C4-2B (cell line): ENCODE data around the gene MND1.
"Not testable (repeated sequence)": the region's sequence is repeated elsewhere in the genome, so short reads cannot be mapped to it uniquely, and the experiment has no call there.

Experiments
- H3K27ac ChIP-seq: fragments of 450-650 bp; 2 replicates; pipeline ENCODE4 v1.5.1; 2017
- ZFX ChIP-seq: fragments of 450-650 bp; IDR thresholded peaks from 2 replicates; pipeline ENCODE4 v1.6.1; 2017
- TF ChIP-seq, protein P1 (sequence below): fragments of 450-650 bp; conservative IDR thresholded peaks from 2 replicates; pipeline ENCODE4 v1.5.1; 2017; ENCODE audit warnings: mild to moderate bottlenecking

The MND1 gene

DNA sequence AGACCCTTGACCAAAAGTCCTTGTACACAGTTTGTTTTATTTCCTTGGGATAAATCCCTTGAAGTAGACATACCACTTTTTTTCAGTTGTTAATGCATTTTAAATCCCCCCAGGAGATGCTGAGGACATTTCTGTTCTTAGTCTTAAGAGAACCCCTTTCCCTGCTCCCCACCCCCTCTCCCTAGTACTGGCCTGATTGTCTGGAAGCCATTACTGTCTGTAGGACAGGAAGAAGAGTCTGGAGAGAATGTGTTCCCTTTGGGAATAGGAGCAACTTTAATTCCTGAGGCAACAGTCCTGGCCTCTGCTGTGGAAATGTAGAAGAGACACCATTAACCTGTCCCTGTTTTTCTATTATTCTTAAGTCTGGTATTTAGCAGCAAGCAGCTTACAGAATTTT lies 69.4 kb downstream of the MND1 start:
- TF ChIP-seq ZFX = no peak
- TF ChIP-seq, protein P1, sequence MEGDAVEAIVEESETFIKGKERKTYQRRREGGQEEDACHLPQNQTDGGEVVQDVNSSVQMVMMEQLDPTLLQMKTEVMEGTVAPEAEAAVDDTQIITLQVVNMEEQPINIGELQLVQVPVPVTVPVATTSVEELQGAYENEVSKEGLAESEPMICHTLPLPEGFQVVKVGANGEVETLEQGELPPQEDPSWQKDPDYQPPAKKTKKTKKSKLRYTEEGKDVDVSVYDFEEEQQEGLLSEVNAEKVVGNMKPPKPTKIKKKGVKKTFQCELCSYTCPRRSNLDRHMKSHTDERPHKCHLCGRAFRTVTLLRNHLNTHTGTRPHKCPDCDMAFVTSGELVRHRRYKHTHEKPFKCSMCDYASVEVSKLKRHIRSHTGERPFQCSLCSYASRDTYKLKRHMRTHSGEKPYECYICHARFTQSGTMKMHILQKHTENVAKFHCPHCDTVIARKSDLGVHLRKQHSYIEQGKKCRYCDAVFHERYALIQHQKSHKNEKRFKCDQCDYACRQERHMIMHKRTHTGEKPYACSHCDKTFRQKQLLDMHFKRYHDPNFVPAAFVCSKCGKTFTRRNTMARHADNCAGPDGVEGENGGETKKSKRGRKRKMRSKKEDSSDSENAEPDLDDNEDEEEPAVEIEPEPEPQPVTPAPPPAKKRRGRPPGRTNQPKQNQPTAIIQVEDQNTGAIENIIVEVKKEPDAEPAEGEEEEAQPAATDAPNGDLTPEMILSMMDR = no peak
- no peak overlapping the region for H3K27ac ChIP-seq

DNA sequence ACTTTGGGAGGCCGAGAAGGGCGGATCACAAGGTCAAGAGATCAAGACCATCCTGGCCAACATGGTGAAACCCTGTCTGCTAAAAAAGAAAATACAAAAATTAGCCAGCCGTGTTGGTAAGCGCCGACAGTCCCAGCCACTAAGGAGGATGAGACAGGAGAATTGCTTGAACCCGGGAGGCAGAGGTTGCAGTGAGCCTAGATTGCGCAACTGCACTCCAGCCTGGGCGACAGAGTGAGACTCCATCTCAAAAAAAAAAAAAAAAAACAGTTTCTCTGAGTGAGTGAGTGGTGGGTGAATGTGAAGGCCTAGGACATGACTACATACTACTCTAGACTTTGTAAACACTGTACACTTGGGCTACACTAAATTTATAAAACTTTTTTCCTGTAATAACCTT lies 72.0 kb downstream of the MND1 start:
- not testable (repeated sequence) for H3K27ac ChIP-seq

DNA sequence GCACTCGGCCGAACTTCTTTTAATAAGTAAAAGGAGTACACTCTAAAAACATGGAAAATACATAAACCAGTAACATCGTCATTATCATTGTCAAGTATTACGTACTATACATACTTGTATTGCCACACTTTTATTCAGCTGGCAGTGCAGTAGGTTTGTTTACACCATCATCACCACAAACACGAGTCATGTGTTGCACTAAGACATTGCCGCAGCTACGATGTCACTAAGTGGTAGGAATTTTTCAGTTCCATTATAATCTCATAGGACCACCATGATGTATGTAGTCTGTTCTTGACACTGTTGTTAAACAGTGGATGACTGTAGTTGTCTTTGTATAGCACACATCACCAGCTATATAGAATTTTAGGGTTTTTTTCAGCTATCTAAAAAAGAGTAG lies 73.6 kb downstream of the MND1 start:
- H3K27ac ChIP-seq = no peak overlapping the region
- no peak for TF ChIP-seq ZFX
- TF ChIP-seq, protein P1 = no peak

DNA sequence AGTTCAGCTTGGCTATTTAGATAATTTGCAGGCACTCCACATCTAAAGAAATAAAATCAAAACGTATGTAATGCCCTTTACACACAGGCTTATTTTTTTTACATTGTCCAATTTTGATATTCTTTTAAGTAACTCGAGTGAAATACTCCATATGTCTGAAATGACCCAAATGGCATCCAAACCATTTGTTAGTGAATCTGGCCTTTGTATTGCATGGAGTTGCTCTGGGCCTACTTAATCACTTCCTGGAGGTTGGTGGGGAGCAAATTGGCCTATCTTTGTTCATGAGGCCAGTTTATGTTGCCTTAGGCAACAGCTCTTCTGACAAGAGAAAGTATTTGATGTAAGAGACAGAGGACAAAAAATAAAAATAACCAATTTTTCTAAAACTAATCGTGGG lies 74.1 kb downstream of the MND1 start:
- no peak overlapping the region for H3K27ac ChIP-seq
- TF ChIP-seq, protein P1 = no peak
- TF ChIP-seq ZFX = no peak

DNA sequence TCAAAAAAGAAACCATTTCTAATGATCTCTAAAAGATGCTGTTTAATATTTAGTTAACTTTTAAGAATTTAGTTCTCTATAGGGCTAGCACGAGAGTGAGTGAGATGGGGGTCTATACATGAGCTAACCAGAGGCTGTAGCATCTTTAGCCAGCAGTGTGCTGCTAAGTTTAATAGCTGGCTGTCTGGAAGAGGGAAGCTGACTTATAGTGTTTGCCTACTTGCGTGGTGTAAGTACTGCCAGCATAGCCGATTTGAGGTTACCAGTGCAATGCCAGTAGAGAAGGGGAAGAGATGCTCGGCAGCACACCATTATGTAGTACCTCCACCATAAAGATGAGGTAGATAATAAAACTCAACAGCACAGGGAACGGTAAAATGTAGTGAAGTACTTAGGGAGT lies 74.5 kb downstream of the MND1 start:
- no peak overlapping the region for H3K27ac ChIP-seq
- no peak for TF ChIP-seq ZFX
- TF ChIP-seq, protein P1 = no peak

DNA sequence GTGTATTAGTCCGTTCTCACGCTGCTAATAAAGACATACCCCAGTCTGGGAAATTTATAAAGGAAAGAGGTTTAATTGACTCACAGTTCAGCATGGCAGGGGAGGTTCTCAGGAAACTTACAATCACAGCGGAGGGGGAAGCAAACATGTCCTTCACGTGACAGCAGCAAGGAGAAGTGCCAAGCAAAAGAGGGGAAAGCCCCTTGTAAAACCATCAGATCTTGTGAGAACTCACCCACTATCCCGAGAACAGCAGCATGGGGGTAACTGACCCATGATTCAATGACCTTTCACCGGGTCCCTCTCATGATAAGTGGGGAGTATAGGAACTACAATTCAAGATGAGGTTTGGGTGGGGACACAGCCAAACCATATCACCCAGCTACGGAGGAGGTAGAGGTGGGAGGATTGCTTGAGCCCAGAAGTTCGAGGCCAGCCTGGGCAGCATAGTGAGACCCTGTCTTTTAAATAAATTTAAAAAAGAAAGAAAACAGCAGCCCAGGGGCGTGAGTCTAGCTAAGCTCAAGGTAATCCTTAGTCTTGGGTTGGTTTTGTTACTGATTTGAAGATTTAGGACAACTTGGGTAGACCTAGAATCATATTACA lies 75.3 kb downstream of the MND1 start:
- TF ChIP-seq, protein P1 = no peak
- H3K27ac ChIP-seq = no peak overlapping the region

DNA sequence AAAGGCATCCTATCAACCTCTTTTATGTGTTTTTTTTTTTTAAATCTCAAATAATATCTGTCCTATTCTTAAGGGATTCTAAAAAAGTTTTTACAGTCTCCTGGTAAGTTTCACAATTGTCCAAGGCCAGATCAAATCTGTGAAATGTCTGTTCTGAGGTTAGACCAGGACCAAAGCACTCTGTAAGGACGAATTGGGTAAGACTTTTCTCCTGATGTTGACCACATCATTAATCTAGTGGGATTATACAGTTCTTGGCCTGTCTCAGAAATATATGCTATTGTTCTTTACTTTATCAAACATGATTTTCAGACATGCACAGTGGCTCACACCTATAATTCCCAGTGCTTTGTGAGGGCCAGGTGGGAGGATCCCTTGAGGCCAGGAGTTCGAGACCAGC lies 75.9 kb downstream of the MND1 start:
- TF ChIP-seq, protein P1 = no peak
- TF ChIP-seq ZFX = no peak
- H3K27ac ChIP-seq = no peak overlapping the region

DNA sequence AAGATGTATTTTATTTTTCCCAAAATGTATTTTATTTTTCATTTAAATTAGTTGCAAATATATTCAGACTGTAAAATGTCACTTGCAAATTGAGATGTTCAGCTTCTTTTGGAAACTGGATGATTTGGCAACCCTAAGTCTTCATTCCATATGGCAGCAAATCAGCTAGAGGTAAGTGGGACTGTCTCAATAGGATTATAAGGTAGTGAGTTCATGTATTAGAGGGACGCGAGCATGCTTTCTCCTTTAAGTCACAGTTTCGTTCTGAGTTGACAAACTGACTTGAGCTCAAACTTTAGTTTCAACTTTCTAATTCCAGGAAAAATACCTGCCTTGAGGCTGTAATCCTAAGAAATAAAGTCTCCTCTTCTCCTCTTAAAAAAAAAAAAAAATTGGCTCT lies 77.5 kb downstream of the MND1 start:
- TF ChIP-seq, protein P1 = no peak
- no peak for TF ChIP-seq ZFX

More for the DNA sequence above, 77.5 kb downstream of the MND1 start:
- no peak overlapping the region for H3K27ac ChIP-seq
